IMR-90 (cell line): Measurements from ENCODE around the gene HS6ST3. TPM values are rescaled to one million over a fixed set of nuclear protein-coding genes. Genes with fewer than 3 reads are reported as not detected.

Source experiments
- ATAC-seq: fragments of 200-7000 bp; cut with Tn5 transposase; 2 replicates; pipeline ENCODE4 v1.9.1; 2020; ENCODE audit warnings: low read depth, mild to moderate bottlenecking, moderate library complexity
- BruUV-seq: library from RNA; stranded (reverse); fragments of 400-500 nt; replicated peaks from 2 replicates; lab custom pipeline; 2021; lab: Mats Ljungman, UMichigan
- CTCF ChIA-PET: fragments of 300-600 bp; formaldehyde crosslinking; extraction: SDS; loops from one replicate; lab custom pipeline; 2021; ENCODE audit warnings: antibody characterized with exemption; lab: Yijun Ruan, JAX
- POLR2A ChIA-PET: fragments of 300-600 bp; sonication (Branson Sonifier 250); formaldehyde crosslinking; loops from one replicate; lab custom pipeline; 2022; ENCODE audit warnings: antibody characterized with exemption; ENCODE audit not compliant: unreplicated experiment; lab: Charles Lee
- DNase-seq: peaks from one replicate; pipeline ENCODE4 v3.0.0; 2013
- H2AFZ ChIP-seq: replicated peaks from 2 replicates; pipeline ENCODE3; 2013; ENCODE audit warnings: low read length, mild to moderate bottlenecking; ENCODE audit not compliant: poor library complexity
- H2AK5ac ChIP-seq: 2 replicates; pipeline ENCODE4 v1.6.1; 2013; ENCODE audit warnings: low read depth, low read length, inconsistent platforms
- H2AK9ac ChIP-seq: replicated peaks from 2 replicates; pipeline ENCODE3; 2013; ENCODE audit warnings: mild to moderate bottlenecking, low read depth, low read length, moderate library complexity; ENCODE audit not compliant: poor library complexity
- H2BK120ac ChIP-seq: 2 replicates; pipeline ENCODE4 v1.6.1; 2013; ENCODE audit warnings: low read depth, low read length, inconsistent platforms
- H2BK15ac ChIP-seq: 3 replicates; pipeline ENCODE4 v1.6.1; 2013; ENCODE audit warnings: low read depth, low read length, inconsistent platforms
- H2BK20ac ChIP-seq: 2 replicates; pipeline ENCODE4 v1.6.1; 2013; ENCODE audit warnings: low read depth, mild to moderate bottlenecking, inconsistent platforms, low read length, moderate library complexity
- H2BK5ac ChIP-seq: 2 replicates; pipeline ENCODE4 v1.6.1; 2013; ENCODE audit warnings: mild to moderate bottlenecking, low read depth, low read length, inconsistent platforms; ENCODE audit not compliant: poor library complexity, severe bottlenecking
- H3K14ac ChIP-seq: replicated peaks from 2 replicates; pipeline ENCODE4 v1.6.1; 2013; ENCODE audit warnings: low read depth, low read length, inconsistent platforms
- H3K18ac ChIP-seq: 2 replicates; pipeline ENCODE4 v1.6.1; 2013; ENCODE audit warnings: low read depth, low read length, control low read depth
- H3K23ac ChIP-seq: 2 replicates; pipeline ENCODE4 v1.6.1; 2013; ENCODE audit warnings: low read depth, low read length, inconsistent platforms
- H3K27ac ChIP-seq: 2 replicates; pipeline ENCODE4 v1.5.1; 2013; ENCODE audit warnings: mild to moderate bottlenecking, control low read depth, low read length; ENCODE audit not compliant: insufficient read depth
- H3K27me3 ChIP-seq: 2 replicates; pipeline ENCODE4 v1.6.1; 2013; ENCODE audit warnings: low read length; ENCODE audit not compliant: control insufficient read depth, insufficient read depth
- H3K36me3 ChIP-seq: 2 replicates; pipeline ENCODE4 v1.6.1; 2013; ENCODE audit warnings: low read length, mixed read lengths; ENCODE audit not compliant: control insufficient read depth, insufficient read depth
- H3K4ac ChIP-seq: 2 replicates; pipeline ENCODE4 v1.6.1; 2013; ENCODE audit warnings: low read depth, low read length, inconsistent platforms
- H3K4me1 ChIP-seq: 2 replicates; pipeline ENCODE4 v1.6.1; 2013; ENCODE audit warnings: low read length, mixed read lengths; ENCODE audit not compliant: control insufficient read depth, insufficient read depth
- H3K4me2 ChIP-seq: 2 replicates; pipeline ENCODE4 v1.6.1; 2013; ENCODE audit warnings: low read depth, mild to moderate bottlenecking, control low read depth, low read length, moderate library complexity
- H3K4me3 ChIP-seq: 2 replicates; pipeline ENCODE4 v1.5.1; 2013; ENCODE audit warnings: low read depth, mild to moderate bottlenecking, control low read depth, low read length, moderate library complexity; ENCODE audit not compliant: insufficient read depth
- H3K56ac ChIP-seq: 2 replicates; pipeline ENCODE4 v1.6.1; 2013; ENCODE audit warnings: low read length, inconsistent platforms; ENCODE audit not compliant: insufficient read depth; ENCODE audit errors: extremely low read depth
- H3K79me1 ChIP-seq, 2 experiments: 2 replicates each; pipeline ENCODE4 v1.6.1; 2013; ENCODE audit warnings: low read length in 2 of 2, inconsistent platforms in 1 of 2, low read depth in 1 of 2
- H3K9ac ChIP-seq: 2 replicates; pipeline ENCODE4 v1.6.1; 2013; ENCODE audit warnings: low read depth, low read length, control low read depth
- H3K9me1 ChIP-seq: 2 replicates; pipeline ENCODE4 v1.6.1; 2013; ENCODE audit warnings: low read length, inconsistent platforms; ENCODE audit not compliant: insufficient read depth
- H3K9me3 ChIP-seq: 2 replicates; pipeline ENCODE4 v1.6.1; 2013; ENCODE audit warnings: low read length; ENCODE audit not compliant: control insufficient read depth, insufficient read depth
- H4K20me1 ChIP-seq: 2 replicates; pipeline ENCODE4 v1.6.1; 2013; ENCODE audit warnings: low read length, inconsistent platforms; ENCODE audit not compliant: insufficient read depth
- H4K5ac ChIP-seq: 2 replicates; pipeline ENCODE4 v1.6.1; 2013; ENCODE audit warnings: mild to moderate bottlenecking, low read depth, low read length, control low read depth
- H4K8ac ChIP-seq, 2 experiments: 2 replicates each; pipeline ENCODE4 v1.6.1; 2013; ENCODE audit warnings: low read depth in 2 of 2, low read length in 2 of 2, control low read depth in 1 of 2, inconsistent platforms in 1 of 2
- H4K91ac ChIP-seq: 2 replicates; pipeline ENCODE4 v1.6.1; 2013; ENCODE audit warnings: low read depth, low read length, inconsistent platforms; ENCODE audit not compliant: insufficient read depth
- CEBPB ChIP-seq: IDR thresholded peaks from 2 replicates; pipeline ENCODE4 v1.6.1; 2012; ENCODE audit warnings: low read depth, low read length, improper control_type of control experiment
- RAD21 ChIP-seq: IDR thresholded peaks from 2 replicates; pipeline ENCODE4 v1.6.1; 2012; ENCODE audit warnings: low read length, improper control_type of control experiment
- USF2 ChIP-seq: fragments of 150-350 bp; IDR thresholded peaks from 2 replicates; pipeline ENCODE4 v1.6.1; 2017; ENCODE audit warnings: mild to moderate bottlenecking, antibody characterized with exemption, low read length, low read depth
- dilution Hi-C: fragments of 300-500 bp; cut with HindIII; formaldehyde crosslinking; loops from one replicate; pipeline ENCODE4 v1.14.3; 2018; ENCODE audit warnings: low sequenced_read_pairs; ENCODE audit not compliant: unreplicated experiment
- in situ Hi-C: fragments of 300-500 bp; cut with MboI; formaldehyde crosslinking; loops from 3 replicates; pipeline ENCODE4 v1.14.3; 2019; ENCODE audit warnings: low sequenced_read_pairs, inconsistent platforms, mixed read lengths
- intact Hi-C: fragments of 100-400 bp; cut with micrococcal nuclease; formaldehyde crosslinking; loops from 2 replicates; pipeline ENCODE4 v1.10.0; 2022
- polyA plus RNA-seq, 3 experiments: library from polyadenylated mRNA; depleted of rRNA; stranded (reverse); fragments of >200 nt; gene quantifications; 2 replicates each; pipeline ENCODE4 v1.2.3, GENCODE V29; 2012; ENCODE audit warnings: low replicate concordance in 1 of 3
- total RNA-seq: library from RNA; depleted of rRNA; stranded (reverse); fragments of >200 nt; gene quantifications from 2 replicates; pipeline ENCODE4 v1.2.3, GENCODE V29; 2012
- TF ChIP-seq, protein P1 (sequence below): fragments of 150-350 bp; IDR thresholded peaks from 2 replicates; pipeline ENCODE4 v1.6.1; 2016; ENCODE audit warnings: low read depth, mild to moderate bottlenecking, low read length, moderate library complexity, borderline replicate concordance

HS6ST3 gene
- total and polyA plus RNA-seq, 2 of the 4 experiments (the other 2 are of a cell fraction), result not detected

DNA sequence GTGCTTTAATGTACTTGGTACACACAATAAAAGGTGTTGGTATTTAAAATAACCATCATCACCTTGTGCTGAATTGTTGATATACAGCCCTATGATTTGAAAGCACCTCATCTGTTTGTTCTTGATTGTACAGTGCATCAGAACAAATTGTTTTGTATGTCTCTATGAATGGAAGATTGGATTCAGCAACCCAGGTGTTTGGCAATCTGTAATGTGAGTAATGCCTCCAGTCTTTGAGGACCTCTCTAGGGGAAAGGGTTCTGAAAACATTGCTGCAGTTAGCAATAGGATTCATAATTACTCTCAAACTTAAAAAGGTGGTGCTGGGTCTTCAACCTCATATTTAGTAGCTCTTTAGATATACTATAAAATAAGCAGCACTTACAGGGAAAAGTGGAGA lies 562.6 kb downstream of the HS6ST3 start:
- Histone ChIP-seq H2AK5ac (no peak overlapping the region), H3K14ac (no peak overlapping the region), H3K23ac (no peak overlapping the region), H2AK9ac (no peak overlapping the region), H3K27me3 (no peaks in the 10 kb centered on the region), H3K4ac (no peak overlapping the region), H3K56ac (no peak overlapping the region), H3K4me3 (no peak overlapping the region), H3K9ac (no peak overlapping the region), H2BK20ac (no peak overlapping the region), H3K4me1 (no peaks in the 10 kb centered on the region), H3K27ac (no peak overlapping the region), H2BK5ac (no peak overlapping the region), H3K79me1 (no peaks in the 10 kb centered on the region), H3K18ac (no peak overlapping the region), H2BK120ac (no peak overlapping the region), H4K5ac (no peak overlapping the region), H4K91ac (no peak overlapping the region), H3K9me1 (no peaks in the 10 kb centered on the region), H2BK15ac (no peak overlapping the region), H2AFZ (no peak overlapping the region), H3K9me3 (peaks cover 5% of the 10 kb centered on the region; the same call in 1 of the 2 replicates), H4K20me1 (no peaks in the 10 kb centered on the region), H3K4me2 (no peak overlapping the region), H4K8ac (no peak overlapping the region), H3K36me3 (no peaks in the 10 kb centered on the region)
- no peak for DNase-seq
- ChIA-PET CTCF (no interaction called here), POLR2A (no interaction called here)
- in situ Hi-C loops (no loop called here), intact Hi-C loops (no loop called here), dilution Hi-C loops (no loop called here)
- TF ChIP-seq CEBPB, result no peak
- TF ChIP-seq USF2, result no peak
- TF ChIP-seq RAD21, result no peak
- TF ChIP-seq, protein P1, sequence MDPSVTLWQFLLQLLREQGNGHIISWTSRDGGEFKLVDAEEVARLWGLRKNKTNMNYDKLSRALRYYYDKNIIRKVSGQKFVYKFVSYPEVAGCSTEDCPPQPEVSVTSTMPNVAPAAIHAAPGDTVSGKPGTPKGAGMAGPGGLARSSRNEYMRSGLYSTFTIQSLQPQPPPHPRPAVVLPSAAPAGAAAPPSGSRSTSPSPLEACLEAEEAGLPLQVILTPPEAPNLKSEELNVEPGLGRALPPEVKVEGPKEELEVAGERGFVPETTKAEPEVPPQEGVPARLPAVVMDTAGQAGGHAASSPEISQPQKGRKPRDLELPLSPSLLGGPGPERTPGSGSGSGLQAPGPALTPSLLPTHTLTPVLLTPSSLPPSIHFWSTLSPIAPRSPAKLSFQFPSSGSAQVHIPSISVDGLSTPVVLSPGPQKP, result no peak
- no TSS peak for BruUV-seq
- no peak for ATAC-seq
